HCT116 (cell line): ENCODE results near the gene TSPAN5. TPM values are rescaled to one million over a fixed set of nuclear protein-coding genes. Genes with fewer than 3 reads are reported as not detected.

ENCODE experiments used
- ATAC-seq: fragments of 200-7000 bp; cut with Tn5 transposase; 2 replicates; pipeline ENCODE4 v1.9.1; 2020; ENCODE audit warnings: mild to moderate bottlenecking, moderate library complexity
- BruUV-seq: library from RNA; stranded (reverse); fragments of 400-500 nt; replicated peaks from 2 replicates; lab custom pipeline; 2021; lab: Mats Ljungman, UMichigan
- CTCF ChIA-PET: fragments of 300-600 bp; sonication (Branson Sonifier 250); formaldehyde crosslinking; loops from one replicate; lab custom pipeline; 2021; ENCODE audit warnings: antibody characterized with exemption; lab: Charles Lee
- POLR2A ChIA-PET: fragments of 300-600, 350-600 bp; sonication (Branson Sonifier 250); formaldehyde crosslinking; loops from one replicate; lab custom pipeline; 2021; ENCODE audit warnings: antibody characterized with exemption; lab: Charles Lee
- RAD21 ChIA-PET, 2 experiments: fragments of 300-600 bp; sonication (Branson Sonifier 250); formaldehyde crosslinking; loops; one replicate each; lab custom pipeline; 2023; ENCODE audit warnings: low total read pairs in 2 of 2; ENCODE audit not compliant: uncharacterized antibody in 2 of 2, unreplicated experiment in 2 of 2, low non-redundant PET in 1 of 2; lab: Charles Lee
- DNase-seq: peaks from one replicate; pipeline ENCODE4 v3.0.0-alpha.2; 2010; ENCODE audit warnings: low read depth, low spot score
- H2AFZ ChIP-seq: fragments of 200-600 bp; shearing (Covaris generic), sonication (generic); 2 replicates; pipeline ENCODE4 v1.6.1; 2017; ENCODE audit warnings: low read depth, mixed run types, mixed read lengths, antibody characterized with exemption, low read length; ENCODE audit not compliant: poor library complexity, severe bottlenecking
- H3K27ac ChIP-seq: 2 replicates; pipeline ENCODE4 v1.5.1; 2012; ENCODE audit warnings: low read depth, low read length
- H3K27me3 ChIP-seq: fragments of 200-600 bp; sonication (generic); 2 replicates; pipeline ENCODE4 v1.6.1; 2016; ENCODE audit warnings: mixed run types, low read length, mixed read lengths; ENCODE audit not compliant: insufficient read depth
- H3K36me3 ChIP-seq, 2 experiments: fragments of 200-500 bp in 1 of 2; fragments of 200-600 bp in 1 of 2; sonication (Bioruptor generic) in 1 of 2; sonication (generic) in 1 of 2; 2 replicates each; pipeline versions ENCODE4 v1.5.1 to v1.6.1; 2014 to 2016; ENCODE audit warnings: low read length in 2 of 2, inconsistent platforms in 1 of 2, mixed read lengths in 1 of 2, mixed run types in 1 of 2; ENCODE audit not compliant: insufficient read depth in 2 of 2, control insufficient read depth in 1 of 2
- H3K4me1 ChIP-seq, 2 experiments: fragments of 200-600 bp in 1 of 2; sonication (generic) in 1 of 2; 2 replicates each; pipeline versions ENCODE4 v1.5.1 to v1.6.1; 2012 to 2017; ENCODE audit warnings: low read length in 2 of 2, inconsistent platforms in 1 of 2, mild to moderate bottlenecking in 1 of 2, mixed read lengths in 1 of 2, mixed run types in 1 of 2, moderate library complexity in 1 of 2; ENCODE audit not compliant: insufficient read depth in 2 of 2, control insufficient read depth in 1 of 2
- H3K4me2 ChIP-seq: fragments of 200-600 bp; sonication (generic); 2 replicates; pipeline ENCODE4 v1.6.1; 2017; ENCODE audit warnings: mixed run types, low read length, mixed read lengths
- H3K4me3 ChIP-seq, 2 experiments: fragments of 200-600 bp in 1 of 2; sonication (generic) in 1 of 2; replicated peaks in 1 of 2; 2 replicates each; pipeline ENCODE4 v1.5.1; 2011 to 2016; ENCODE audit warnings: low read length in 2 of 2, control low read depth in 1 of 2, low read depth in 1 of 2, mild to moderate bottlenecking in 1 of 2, mixed read lengths in 1 of 2, mixed run types in 1 of 2
- H3K79me2 ChIP-seq: fragments of 200-600 bp; sonication (generic); 2 replicates; pipeline ENCODE4 v1.6.1; 2017; ENCODE audit warnings: mild to moderate bottlenecking, mixed run types, low read length, moderate library complexity, mixed read lengths; ENCODE audit not compliant: insufficient read depth
- H3K9ac ChIP-seq: fragments of 200-600 bp; sonication (generic); 2 replicates; pipeline ENCODE4 v1.6.1; 2016; ENCODE audit warnings: low read length, mixed read lengths
- H3K9me2 ChIP-seq: fragments of 200-600 bp; sonication (generic), shearing (Covaris generic); 2 replicates; pipeline ENCODE4 v1.6.1; 2017; ENCODE audit warnings: mixed run types, mild to moderate bottlenecking, moderate library complexity; ENCODE audit not compliant: insufficient read depth
- H3K9me3 ChIP-seq, 2 experiments: fragments of 200-500 bp in 1 of 2; fragments of 200-600 bp in 1 of 2; sonication (Bioruptor generic) in 1 of 2; sonication (generic) in 1 of 2; 2 replicates each; pipeline ENCODE4 v1.6.1; 2014 to 2017; ENCODE audit warnings: low read length in 2 of 2, mixed read lengths in 2 of 2, inconsistent platforms in 1 of 2, low read depth in 1 of 2, mild to moderate bottlenecking in 1 of 2, mixed run types in 1 of 2, moderate library complexity in 1 of 2; ENCODE audit not compliant: control insufficient read depth in 1 of 2, insufficient read depth in 1 of 2
- H4K20me1 ChIP-seq: fragments of 200-600 bp; sonication (generic), shearing (Covaris generic); 2 replicates; pipeline ENCODE4 v1.6.1; 2017; ENCODE audit warnings: mixed run types, mild to moderate bottlenecking, moderate library complexity; ENCODE audit not compliant: insufficient read depth
- CBX3 ChIP-seq: IDR thresholded peaks from 2 replicates; pipeline ENCODE4 v1.6.1; 2012; ENCODE audit warnings: low read depth
- CEBPB ChIP-seq: IDR thresholded peaks from 2 replicates; pipeline ENCODE4 v1.6.1; 2012; ENCODE audit warnings: low read depth
- EGR1 ChIP-seq: IDR thresholded peaks from 2 replicates; pipeline ENCODE4 v1.6.1; 2012; ENCODE audit warnings: low read depth
- ELF1 ChIP-seq: IDR thresholded peaks from 2 replicates; pipeline ENCODE4 v1.6.1; 2012; ENCODE audit warnings: low read depth, borderline replicate concordance
- EZH2phosphoT487 ChIP-seq: fragments of 200-600 bp; IDR thresholded peaks from 2 replicates; pipeline ENCODE4 v1.6.1; 2018; ENCODE audit warnings: antibody characterized with exemption, borderline replicate concordance
- FOSL1 ChIP-seq: IDR thresholded peaks from 2 replicates; pipeline ENCODE4 v1.6.1; 2012; ENCODE audit warnings: low read depth
- JUND ChIP-seq: IDR thresholded peaks from 2 replicates; pipeline ENCODE4 v1.6.1; 2012
- POLR2A ChIP-seq: IDR thresholded peaks from 2 replicates; pipeline ENCODE4 v1.7.0; 2011; ENCODE audit warnings: borderline replicate concordance; ENCODE audit not compliant: insufficient read depth, insufficient read length; ENCODE audit errors: extremely low read depth
- POLR2AphosphoS5 ChIP-seq: IDR thresholded peaks from 2 replicates; pipeline ENCODE4 v1.6.1; 2011; ENCODE audit warnings: mild to moderate bottlenecking, low read depth, low read length, moderate library complexity
- RAD21 ChIP-seq: IDR thresholded peaks from 2 replicates; pipeline ENCODE4 v1.6.1; 2012; ENCODE audit warnings: low read depth, mild to moderate bottlenecking
- SIN3A ChIP-seq: IDR thresholded peaks from 2 replicates; pipeline ENCODE4 v1.6.1; 2012; ENCODE audit warnings: low read depth
- SP1 ChIP-seq: IDR thresholded peaks from 2 replicates; pipeline ENCODE4 v1.6.1; 2012; ENCODE audit warnings: low read depth
- TCF7L2 ChIP-seq: IDR thresholded peaks from 2 replicates; pipeline ENCODE4 v1.7.0; 2011; ENCODE audit warnings: borderline replicate concordance, inconsistent platforms; ENCODE audit not compliant: insufficient read depth, insufficient read length; ENCODE audit errors: extremely low read depth
- ZFX ChIP-seq: fragments of 450-650 bp; IDR thresholded peaks from 2 replicates; pipeline ENCODE4 v1.6.1; 2017
- intact Hi-C: fragments of 100-400 bp; cut with micrococcal nuclease; formaldehyde crosslinking; loops from 2 replicates; pipeline ENCODE4 v1.10.0; 2022
- total RNA-seq: library from RNA; stranded (reverse); gene quantifications from one replicate; pipeline ENCODE4 v1.2.1, GENCODE V29; 2021; ENCODE audit not compliant: unreplicated experiment
- TF ChIP-seq, protein P1 (sequence below): IDR thresholded peaks from 2 replicates; pipeline ENCODE4 v1.6.1; 2011; ENCODE audit warnings: mild to moderate bottlenecking, low read length, moderate library complexity; ENCODE audit not compliant: insufficient replicate concordance; ENCODE audit errors: extremely low read depth
- TF ChIP-seq, protein P2 (sequence below): IDR thresholded peaks from 2 replicates; pipeline ENCODE4 v1.6.1; 2012; ENCODE audit warnings: low read depth
- TF ChIP-seq, protein P3 (sequence below): IDR thresholded peaks from 2 replicates; pipeline ENCODE4 v1.6.1; 2012
- TF ChIP-seq, protein P4 (sequence below): IDR thresholded peaks from 2 replicates; pipeline ENCODE4 v1.6.1; 2012

Gene TSPAN5
- total RNA-seq, 1 experiment from 2014 or later: 56.8 TPM

DNA sequence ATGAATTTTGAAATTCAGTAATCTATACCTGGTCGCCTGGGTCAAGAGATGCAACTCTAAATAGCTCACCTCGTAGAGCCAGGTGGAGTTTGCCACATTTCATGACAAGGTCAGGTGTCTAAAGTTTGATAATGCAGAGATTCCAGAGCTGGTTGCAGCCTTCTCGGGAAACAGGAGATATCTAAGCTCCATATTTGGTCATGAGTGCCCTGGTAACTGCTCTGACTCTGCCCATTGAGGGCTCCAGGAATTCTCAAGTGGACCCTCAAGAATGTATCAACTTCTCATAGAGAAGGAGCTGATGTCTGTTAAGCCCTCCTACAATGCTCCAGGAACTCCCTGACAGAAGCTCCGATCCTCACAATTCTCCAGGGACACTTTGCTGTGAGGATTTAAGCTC is 33.2 kb upstream of the TSPAN5 start:
- H3K27ac ChIP-seq: no peak overlapping the region
- H3K4me3 ChIP-seq: no peak overlapping the region
- H3K9me3 ChIP-seq: no peaks in the 10 kb centered on the region
- CTCF ChIA-PET: no interaction called here
- H3K9me2 ChIP-seq: no peaks in the 10 kb centered on the region
- TF ChIP-seq, protein P1, sequence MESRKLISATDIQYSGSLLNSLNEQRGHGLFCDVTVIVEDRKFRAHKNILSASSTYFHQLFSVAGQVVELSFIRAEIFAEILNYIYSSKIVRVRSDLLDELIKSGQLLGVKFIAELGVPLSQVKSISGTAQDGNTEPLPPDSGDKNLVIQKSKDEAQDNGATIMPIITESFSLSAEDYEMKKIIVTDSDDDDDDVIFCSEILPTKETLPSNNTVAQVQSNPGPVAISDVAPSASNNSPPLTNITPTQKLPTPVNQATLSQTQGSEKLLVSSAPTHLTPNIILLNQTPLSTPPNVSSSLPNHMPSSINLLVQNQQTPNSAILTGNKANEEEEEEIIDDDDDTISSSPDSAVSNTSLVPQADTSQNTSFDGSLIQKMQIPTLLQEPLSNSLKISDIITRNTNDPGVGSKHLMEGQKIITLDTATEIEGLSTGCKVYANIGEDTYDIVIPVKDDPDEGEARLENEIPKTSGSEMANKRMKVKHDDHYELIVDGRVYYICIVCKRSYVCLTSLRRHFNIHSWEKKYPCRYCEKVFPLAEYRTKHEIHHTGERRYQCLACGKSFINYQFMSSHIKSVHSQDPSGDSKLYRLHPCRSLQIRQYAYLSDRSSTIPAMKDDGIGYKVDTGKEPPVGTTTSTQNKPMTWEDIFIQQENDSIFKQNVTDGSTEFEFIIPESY: no peak
- TF ChIP-seq CEBPB (no peak), EGR1 (no peak), ELF1 (no peak), SIN3A (no peak), ZFX (no peak), POLR2AphosphoS5 (no peak), SP1 (no peak), POLR2A (no peak), JUND (no peak), EZH2phosphoT487 (no peak), TCF7L2 (no peak), FOSL1 (no peak), CBX3 (no peak), RAD21 (no peak)
- TF ChIP-seq, protein P2, sequence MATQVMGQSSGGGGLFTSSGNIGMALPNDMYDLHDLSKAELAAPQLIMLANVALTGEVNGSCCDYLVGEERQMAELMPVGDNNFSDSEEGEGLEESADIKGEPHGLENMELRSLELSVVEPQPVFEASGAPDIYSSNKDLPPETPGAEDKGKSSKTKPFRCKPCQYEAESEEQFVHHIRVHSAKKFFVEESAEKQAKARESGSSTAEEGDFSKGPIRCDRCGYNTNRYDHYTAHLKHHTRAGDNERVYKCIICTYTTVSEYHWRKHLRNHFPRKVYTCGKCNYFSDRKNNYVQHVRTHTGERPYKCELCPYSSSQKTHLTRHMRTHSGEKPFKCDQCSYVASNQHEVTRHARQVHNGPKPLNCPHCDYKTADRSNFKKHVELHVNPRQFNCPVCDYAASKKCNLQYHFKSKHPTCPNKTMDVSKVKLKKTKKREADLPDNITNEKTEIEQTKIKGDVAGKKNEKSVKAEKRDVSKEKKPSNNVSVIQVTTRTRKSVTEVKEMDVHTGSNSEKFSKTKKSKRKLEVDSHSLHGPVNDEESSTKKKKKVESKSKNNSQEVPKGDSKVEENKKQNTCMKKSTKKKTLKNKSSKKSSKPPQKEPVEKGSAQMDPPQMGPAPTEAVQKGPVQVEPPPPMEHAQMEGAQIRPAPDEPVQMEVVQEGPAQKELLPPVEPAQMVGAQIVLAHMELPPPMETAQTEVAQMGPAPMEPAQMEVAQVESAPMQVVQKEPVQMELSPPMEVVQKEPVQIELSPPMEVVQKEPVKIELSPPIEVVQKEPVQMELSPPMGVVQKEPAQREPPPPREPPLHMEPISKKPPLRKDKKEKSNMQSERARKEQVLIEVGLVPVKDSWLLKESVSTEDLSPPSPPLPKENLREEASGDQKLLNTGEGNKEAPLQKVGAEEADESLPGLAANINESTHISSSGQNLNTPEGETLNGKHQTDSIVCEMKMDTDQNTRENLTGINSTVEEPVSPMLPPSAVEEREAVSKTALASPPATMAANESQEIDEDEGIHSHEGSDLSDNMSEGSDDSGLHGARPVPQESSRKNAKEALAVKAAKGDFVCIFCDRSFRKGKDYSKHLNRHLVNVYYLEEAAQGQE: no peak
- TF ChIP-seq, protein P3, sequence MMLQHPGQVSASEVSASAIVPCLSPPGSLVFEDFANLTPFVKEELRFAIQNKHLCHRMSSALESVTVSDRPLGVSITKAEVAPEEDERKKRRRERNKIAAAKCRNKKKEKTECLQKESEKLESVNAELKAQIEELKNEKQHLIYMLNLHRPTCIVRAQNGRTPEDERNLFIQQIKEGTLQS: no peak
- TF ChIP-seq, protein P4, sequence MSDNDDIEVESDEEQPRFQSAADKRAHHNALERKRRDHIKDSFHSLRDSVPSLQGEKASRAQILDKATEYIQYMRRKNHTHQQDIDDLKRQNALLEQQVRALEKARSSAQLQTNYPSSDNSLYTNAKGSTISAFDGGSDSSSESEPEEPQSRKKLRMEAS: no peak
- TF ChIP-seq, all 23 proteins: peak for 0
- ATAC-seq (no peak), DNase-seq (no peak)
- intact Hi-C loops: no loop called here
- H3K27me3 ChIP-seq: no peaks in the 10 kb centered on the region
- POLR2A ChIA-PET: no interaction called here
- no peaks in the 10 kb centered on the region for H3K79me2 ChIP-seq
- peaks cover 15 to 26% of the 10 kb centered on the region in 2 experiments for H3K4me1 ChIP-seq
- H4K20me1 ChIP-seq: no peaks in the 10 kb centered on the region
- RAD21 ChIA-PET: interaction anchor here in 1 of 2 experiments (0.7 kb wide), 1 partner anchor 53 kb away, joined by 4 read pairs; no protein-coding TSS in a partner anchor
- no peak overlapping the region for H3K9ac ChIP-seq
- H3K4me2 ChIP-seq: no peak overlapping the region
- no peaks in the 10 kb centered on the region for H3K36me3 ChIP-seq
- no peak overlapping the region for H2AFZ ChIP-seq
- BruUV-seq: no TSS peak
